Kidney epithelial cell (primary cell): Measurements from ENCODE around the gene INPP5J. TPM values are rescaled to one million over a fixed set of nuclear protein-coding genes. Genes with fewer than 3 reads are reported as not detected.

Source experiments
- DNase-seq: peaks from one replicate; pipeline ENCODE4 v3.0.0-alpha.2; 2010; ENCODE audit warnings: low read depth
- H3K27me3 ChIP-seq: 2 replicates; pipeline ENCODE4 v1.6.0; 2011; ENCODE audit warnings: low read length; ENCODE audit not compliant: control insufficient read depth, insufficient read depth
- H3K36me3 ChIP-seq: 2 replicates; pipeline ENCODE4 v1.5.1; 2011; ENCODE audit warnings: low read length; ENCODE audit not compliant: control insufficient read depth, insufficient read depth
- H3K4me3 ChIP-seq: 2 replicates; pipeline ENCODE4 v1.5.1; 2011; ENCODE audit warnings: low read depth, mild to moderate bottlenecking, control low read depth, low read length
- total RNA-seq: library from RNA; depleted of rRNA; stranded (reverse); fragments of >200 nt; gene quantifications from 2 replicates; pipeline ENCODE4 v1.2.3, GENCODE V29; 2015
- TF ChIP-seq, protein P1 (sequence below): IDR thresholded peaks from 2 replicates; pipeline ENCODE4 v1.5.1; 2011; ENCODE audit warnings: mild to moderate bottlenecking, moderate library complexity, low read length, control low read depth, inconsistent platforms; ENCODE audit not compliant: insufficient read depth, poor library complexity, severe bottlenecking

INPP5J gene
- total RNA-seq, 1 donor from 2014 or later, result 5.6 TPM

DNA sequence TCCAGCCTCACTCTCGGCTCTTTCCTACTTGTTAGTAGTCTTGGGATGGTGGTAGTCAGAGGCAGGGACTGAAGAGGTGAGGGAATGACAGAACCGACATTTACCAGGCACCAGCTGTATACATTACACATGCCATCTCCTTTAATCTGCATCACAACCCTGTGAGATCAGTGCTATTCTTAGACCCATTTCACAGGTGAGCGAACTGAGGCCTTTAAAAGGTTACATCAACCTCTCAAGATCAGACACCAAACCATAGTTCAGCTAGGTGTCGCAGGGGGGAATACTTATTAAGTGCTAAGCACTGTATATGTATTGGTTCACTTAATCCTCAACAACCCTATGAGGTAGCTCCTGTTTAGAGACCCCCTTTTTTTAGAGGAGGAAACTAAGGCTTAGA is 11.9 kb downstream of the INPP5J start:
- H3K27me3 ChIP-seq, result peaks cover 13% of the 10 kb centered on the region
- TF ChIP-seq, protein P1, sequence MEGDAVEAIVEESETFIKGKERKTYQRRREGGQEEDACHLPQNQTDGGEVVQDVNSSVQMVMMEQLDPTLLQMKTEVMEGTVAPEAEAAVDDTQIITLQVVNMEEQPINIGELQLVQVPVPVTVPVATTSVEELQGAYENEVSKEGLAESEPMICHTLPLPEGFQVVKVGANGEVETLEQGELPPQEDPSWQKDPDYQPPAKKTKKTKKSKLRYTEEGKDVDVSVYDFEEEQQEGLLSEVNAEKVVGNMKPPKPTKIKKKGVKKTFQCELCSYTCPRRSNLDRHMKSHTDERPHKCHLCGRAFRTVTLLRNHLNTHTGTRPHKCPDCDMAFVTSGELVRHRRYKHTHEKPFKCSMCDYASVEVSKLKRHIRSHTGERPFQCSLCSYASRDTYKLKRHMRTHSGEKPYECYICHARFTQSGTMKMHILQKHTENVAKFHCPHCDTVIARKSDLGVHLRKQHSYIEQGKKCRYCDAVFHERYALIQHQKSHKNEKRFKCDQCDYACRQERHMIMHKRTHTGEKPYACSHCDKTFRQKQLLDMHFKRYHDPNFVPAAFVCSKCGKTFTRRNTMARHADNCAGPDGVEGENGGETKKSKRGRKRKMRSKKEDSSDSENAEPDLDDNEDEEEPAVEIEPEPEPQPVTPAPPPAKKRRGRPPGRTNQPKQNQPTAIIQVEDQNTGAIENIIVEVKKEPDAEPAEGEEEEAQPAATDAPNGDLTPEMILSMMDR, result no peak
- DNase-seq, result no peak
- no peak overlapping the region for H3K4me3 ChIP-seq
- H3K36me3 ChIP-seq, result no peaks in the 10 kb centered on the region

DNA sequence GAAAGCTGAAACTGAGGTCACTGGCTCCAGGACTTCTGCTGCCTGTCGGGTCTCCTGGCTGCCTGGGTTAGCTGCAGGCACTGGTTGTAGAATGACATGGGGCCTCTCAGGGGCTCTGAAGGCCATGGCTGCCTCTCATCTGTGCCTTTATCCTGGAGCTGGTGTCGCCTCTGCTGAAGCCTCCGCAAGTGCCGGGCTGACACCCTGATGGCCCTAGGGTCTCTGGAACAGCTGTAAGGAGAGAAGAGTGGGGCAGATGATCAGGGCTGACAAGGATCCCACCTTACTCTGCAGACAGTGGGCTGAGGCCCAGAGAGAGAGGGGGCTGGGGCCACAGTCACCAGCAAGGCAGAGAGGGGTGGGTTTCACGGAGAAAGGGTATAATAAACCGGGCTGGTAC is 12.9 kb downstream of the INPP5J start:
- TF ChIP-seq, protein P1, result no peak
- DNase-seq, result no peak
- Histone ChIP-seq H3K27me3 (peaks cover 24% of the 10 kb centered on the region), H3K4me3 (no peak overlapping the region), H3K36me3 (no peaks in the 10 kb centered on the region)

DNA sequence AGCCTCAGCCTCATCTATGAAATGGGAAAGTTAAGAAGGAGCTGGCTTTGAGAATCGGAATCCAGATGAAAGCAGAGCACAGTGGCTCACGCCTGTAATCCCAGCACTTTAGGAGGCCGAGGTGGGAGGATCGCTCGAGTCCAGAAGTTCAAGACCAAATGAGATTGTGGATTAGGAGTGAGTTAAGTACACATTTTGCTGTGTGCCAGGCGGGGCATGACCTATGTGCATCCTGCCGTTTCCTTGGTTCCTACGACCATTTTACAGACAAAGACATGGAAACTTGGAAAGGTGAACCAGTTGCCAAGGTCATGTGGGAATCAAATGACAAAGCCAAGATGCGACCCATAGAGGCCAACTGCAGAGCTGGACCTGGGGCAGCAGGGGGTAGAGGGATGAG is 13.4 kb downstream of the INPP5J start:
- Histone ChIP-seq H3K36me3 (no peaks in the 10 kb centered on the region), H3K27me3 (peaks cover 27% of the 10 kb centered on the region), H3K4me3 (no peak overlapping the region)
- no peak for DNase-seq
- TF ChIP-seq, protein P1, result no peak

GRCh38 chr22:31136711-31137110 is 13.9 kb downstream of the INPP5J start:
- Histone ChIP-seq H3K27me3 (peaks cover 31% of the 10 kb centered on the region), H3K36me3 (no peaks in the 10 kb centered on the region), H3K4me3 (no peak overlapping the region)
- TF ChIP-seq, protein P1, result no peak
- no peak for DNase-seq

- Histone ChIP-seq H3K36me3 (no peaks in the 10 kb centered on the region), H3K27me3 (peaks cover 31% of the 10 kb centered on the region), H3K4me3 (no peak overlapping the region)
- DNase-seq, result no peak
- TF ChIP-seq, protein P1, result no peak
These were observed 15.0 kb downstream of the INPP5J start for GRCh38 chr22:31137721-31138120.

- no peak for DNase-seq
- TF ChIP-seq, protein P1, result no peak
- H3K4me3 ChIP-seq, result no peak overlapping the region
These were observed 15.4 kb downstream of the INPP5J start for GRCh38 chr22:31138126-31138525.

More at GRCh38 chr22:31138126-31138525, 15.4 kb downstream of the INPP5J start:
- Histone ChIP-seq H3K27me3 (peaks cover 31% of the 10 kb centered on the region), H3K36me3 (no peaks in the 10 kb centered on the region)
